GM12892 (cell line): ENCODE results near the gene NHLRC3.

Experiments used
- POLR2A ChIP-seq: IDR thresholded peaks from 2 replicates; pipeline ENCODE4 v1.6.1; 2011; ENCODE audit warnings: low read depth, low read length, control low read depth
- TAF1 ChIP-seq: IDR thresholded peaks from 2 replicates; pipeline ENCODE4 v1.6.1; 2011; ENCODE audit warnings: low read depth, mild to moderate bottlenecking, control low read depth, low read length, borderline replicate concordance

GRCh38 chr13:39091586-39091985 is 53.3 kb downstream of the NHLRC3 start:
- TF ChIP-seq POLR2A = no peak
- TF ChIP-seq TAF1 = no peak
